MM.1S (cell line): Measurements from ENCODE around the gene ADAP1.

ENCODE experiments used
- DNase-seq: peaks from one replicate; pipeline ENCODE4 v3.0.0-alpha.2; 2015
- H2AFZ ChIP-seq: fragments of 300-600 bp; sonication (generic); 2 replicates; pipeline ENCODE4 v1.6.0; 2016; ENCODE audit warnings: antibody characterized with exemption, low read length
- H3F3A ChIP-seq: fragments of 300-600 bp; sonication (generic); 2 replicates; pipeline ENCODE4 v1.6.1; 2016; ENCODE audit warnings: mild to moderate bottlenecking, antibody characterized with exemption, low read length, moderate library complexity, mixed read lengths; ENCODE audit not compliant: insufficient read depth
- H3K27ac ChIP-seq: fragments of 300-600 bp; sonication (generic); 2 replicates; pipeline ENCODE4 v1.5.1; 2016; ENCODE audit warnings: mild to moderate bottlenecking, low read length
- H3K27me3 ChIP-seq: fragments of 300-600 bp; sonication (generic); replicated peaks from 2 replicates; pipeline ENCODE4 v1.6.0; 2016; ENCODE audit warnings: low read length; ENCODE audit not compliant: insufficient read depth
- H3K36me3 ChIP-seq: fragments of 300-600 bp; sonication (generic); replicated peaks from 2 replicates; pipeline ENCODE4 v1.6.1; 2016; ENCODE audit warnings: mild to moderate bottlenecking, low read length, mixed read lengths; ENCODE audit not compliant: insufficient read depth
- H3K4me1 ChIP-seq: fragments of 300-600 bp; sonication (generic); 2 replicates; pipeline ENCODE4 v1.6.1; 2016; ENCODE audit warnings: low read length, mixed read lengths
- H3K4me2 ChIP-seq: fragments of 300-600 bp; sonication (generic); 2 replicates; pipeline ENCODE4 v1.6.0; 2016; ENCODE audit warnings: low read depth, low read length
- H3K4me3 ChIP-seq: fragments of 300-600 bp; sonication (generic); 2 replicates; pipeline ENCODE4 v1.5.1; 2016; ENCODE audit warnings: low read length, mixed read lengths
- H3K79me2 ChIP-seq: fragments of 300-600 bp; sonication (generic); 2 replicates; pipeline ENCODE4 v1.6.1; 2016; ENCODE audit warnings: mixed run types, low read length, mixed read lengths
- H3K9ac ChIP-seq: fragments of 300-600 bp; sonication (generic); 2 replicates; pipeline ENCODE4 v1.6.1; 2016; ENCODE audit warnings: low read length, mixed read lengths
- H3K9me2 ChIP-seq: fragments of 300-600 bp; sonication (generic); replicated peaks from 2 replicates; pipeline ENCODE4 v1.6.1; 2016; ENCODE audit warnings: mild to moderate bottlenecking, low read length, mixed read lengths; ENCODE audit not compliant: insufficient read depth
- H3K9me3 ChIP-seq: fragments of 300-600 bp; sonication (generic); replicated peaks from 2 replicates; pipeline ENCODE4 v1.6.1; 2016; ENCODE audit warnings: mild to moderate bottlenecking, low read length, mixed read lengths; ENCODE audit not compliant: insufficient read depth
- H4K20me1 ChIP-seq: fragments of 300-600 bp; sonication (generic); 2 replicates; pipeline ENCODE4 v1.6.1; 2016; ENCODE audit warnings: mild to moderate bottlenecking, low read length, moderate library complexity, mixed read lengths; ENCODE audit not compliant: insufficient read depth
- EZH2 ChIP-seq: fragments of 300-600 bp; sonication (generic); optimal IDR thresholded peaks from 2 replicates; pipeline ENCODE3; 2017; ENCODE audit warnings: low read depth, mild to moderate bottlenecking, antibody characterized with exemption, low read length, mixed read lengths
- EZH2phosphoT487 ChIP-seq: fragments of 300-600 bp; sonication (generic); IDR thresholded peaks from 2 replicates; pipeline ENCODE4 v1.6.1; 2018; ENCODE audit warnings: antibody characterized with exemption, low read length
- TF ChIP-seq, protein P1 (sequence below): fragments of 300-600 bp; sonication (generic); IDR thresholded peaks from 2 replicates; pipeline ENCODE4 v1.5.1; 2016; ENCODE audit warnings: antibody characterized with exemption, low read length, mixed read lengths

The ADAP1 gene

DNA sequence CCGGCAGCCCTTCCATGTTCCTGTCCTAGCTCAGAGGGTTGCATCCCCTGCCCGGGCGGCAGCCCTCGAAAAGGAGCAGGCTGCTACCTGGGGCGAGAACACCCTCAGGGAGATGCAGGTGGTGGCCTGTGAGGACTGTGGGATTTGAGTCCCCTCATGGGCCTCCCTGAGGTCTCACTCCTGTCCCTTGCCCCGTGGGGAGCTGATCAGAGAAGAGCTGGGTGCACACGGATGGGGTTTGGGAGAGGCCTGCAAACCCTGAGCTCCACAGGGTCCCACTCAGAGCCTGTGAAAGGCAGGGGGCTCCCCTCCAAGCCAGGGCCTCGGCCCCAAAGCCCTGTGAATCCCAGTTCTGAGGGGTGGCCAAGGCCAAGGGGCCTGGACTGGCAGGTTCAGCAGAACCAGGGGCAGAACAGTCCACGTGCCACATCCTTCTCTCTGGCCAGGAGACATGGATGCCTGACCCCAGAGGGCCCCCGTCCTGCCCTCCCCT lies 28.1 kb upstream of the ADAP1 start:
- Histone ChIP-seq H3K9me3 (no peaks in the 10 kb centered on the region), H3K4me3 (no peak overlapping the region), H3K79me2 (no peaks in the 10 kb centered on the region), H3K36me3 (no peaks in the 10 kb centered on the region), H3K27ac (no peak overlapping the region), H3K4me1 (no peaks in the 10 kb centered on the region), H4K20me1 (no peaks in the 10 kb centered on the region), H3K27me3 (peaks cover 86% of the 10 kb centered on the region), H3F3A (no peaks in the 10 kb centered on the region), H3K9ac (no peak overlapping the region), H2AFZ (no peak overlapping the region), H3K4me2 (no peak overlapping the region), H3K9me2 (no peaks in the 10 kb centered on the region)
- no peak for DNase-seq
- TF ChIP-seq EZH2phosphoT487 (no peak), EZH2 (no peak)
- TF ChIP-seq, protein P1, sequence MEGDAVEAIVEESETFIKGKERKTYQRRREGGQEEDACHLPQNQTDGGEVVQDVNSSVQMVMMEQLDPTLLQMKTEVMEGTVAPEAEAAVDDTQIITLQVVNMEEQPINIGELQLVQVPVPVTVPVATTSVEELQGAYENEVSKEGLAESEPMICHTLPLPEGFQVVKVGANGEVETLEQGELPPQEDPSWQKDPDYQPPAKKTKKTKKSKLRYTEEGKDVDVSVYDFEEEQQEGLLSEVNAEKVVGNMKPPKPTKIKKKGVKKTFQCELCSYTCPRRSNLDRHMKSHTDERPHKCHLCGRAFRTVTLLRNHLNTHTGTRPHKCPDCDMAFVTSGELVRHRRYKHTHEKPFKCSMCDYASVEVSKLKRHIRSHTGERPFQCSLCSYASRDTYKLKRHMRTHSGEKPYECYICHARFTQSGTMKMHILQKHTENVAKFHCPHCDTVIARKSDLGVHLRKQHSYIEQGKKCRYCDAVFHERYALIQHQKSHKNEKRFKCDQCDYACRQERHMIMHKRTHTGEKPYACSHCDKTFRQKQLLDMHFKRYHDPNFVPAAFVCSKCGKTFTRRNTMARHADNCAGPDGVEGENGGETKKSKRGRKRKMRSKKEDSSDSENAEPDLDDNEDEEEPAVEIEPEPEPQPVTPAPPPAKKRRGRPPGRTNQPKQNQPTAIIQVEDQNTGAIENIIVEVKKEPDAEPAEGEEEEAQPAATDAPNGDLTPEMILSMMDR: no peak

DNA sequence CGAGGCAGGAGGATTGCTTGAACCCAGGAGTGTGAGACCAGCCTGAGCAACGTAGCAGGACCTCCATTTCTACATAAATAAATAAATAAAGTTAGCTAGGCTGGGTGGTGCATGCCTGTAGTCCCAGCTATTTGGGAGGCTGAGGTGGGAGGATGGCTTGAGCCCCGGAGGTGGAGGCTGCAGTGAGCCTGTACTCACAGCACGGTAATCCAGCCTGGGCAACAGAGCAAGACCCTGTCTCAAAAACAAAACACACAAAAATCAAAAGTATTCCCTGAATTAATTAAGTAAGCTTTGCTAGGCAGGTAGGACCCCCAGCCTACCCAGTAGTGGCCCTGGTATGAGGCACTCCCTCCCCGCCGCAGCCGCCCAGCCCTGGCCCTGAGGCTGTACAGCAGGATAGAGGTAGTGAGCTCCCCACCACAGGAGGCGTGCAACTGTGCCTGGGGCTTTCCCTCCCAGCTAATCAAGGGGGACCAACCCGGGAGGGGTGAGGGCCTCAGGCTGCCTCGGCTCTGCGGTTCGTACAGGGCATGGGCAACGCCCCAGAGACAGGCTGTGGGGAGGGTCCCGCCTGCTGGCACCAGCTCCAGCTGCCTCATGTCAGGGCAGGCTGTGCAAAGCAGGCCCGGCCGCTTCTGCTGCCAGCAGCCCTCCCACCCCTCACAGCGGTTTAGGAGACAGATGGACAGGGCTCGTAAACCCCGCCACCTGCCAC lies 27.5 kb upstream of the ADAP1 start:
- no peak overlapping the region for H3K4me3 ChIP-seq
- H3K27ac ChIP-seq: no peak overlapping the region
- H2AFZ ChIP-seq: no peak overlapping the region
- no peaks in the 10 kb centered on the region for H3K9me2 ChIP-seq
- no peaks in the 10 kb centered on the region for H4K20me1 ChIP-seq
- peaks cover 87% of the 10 kb centered on the region for H3K27me3 ChIP-seq
- H3K9me3 ChIP-seq: no peaks in the 10 kb centered on the region
- TF ChIP-seq EZH2phosphoT487 (no peak), EZH2 (no peak)
- TF ChIP-seq, protein P1: no peak
- DNase-seq: no peak
- no peak overlapping the region for H3K9ac ChIP-seq
- H3K4me1 ChIP-seq: no peaks in the 10 kb centered on the region
- no peaks in the 10 kb centered on the region for H3K36me3 ChIP-seq
- no peaks in the 10 kb centered on the region for H3K79me2 ChIP-seq
- no peaks in the 10 kb centered on the region for H3F3A ChIP-seq
- H3K4me2 ChIP-seq: no peak overlapping the region

DNA sequence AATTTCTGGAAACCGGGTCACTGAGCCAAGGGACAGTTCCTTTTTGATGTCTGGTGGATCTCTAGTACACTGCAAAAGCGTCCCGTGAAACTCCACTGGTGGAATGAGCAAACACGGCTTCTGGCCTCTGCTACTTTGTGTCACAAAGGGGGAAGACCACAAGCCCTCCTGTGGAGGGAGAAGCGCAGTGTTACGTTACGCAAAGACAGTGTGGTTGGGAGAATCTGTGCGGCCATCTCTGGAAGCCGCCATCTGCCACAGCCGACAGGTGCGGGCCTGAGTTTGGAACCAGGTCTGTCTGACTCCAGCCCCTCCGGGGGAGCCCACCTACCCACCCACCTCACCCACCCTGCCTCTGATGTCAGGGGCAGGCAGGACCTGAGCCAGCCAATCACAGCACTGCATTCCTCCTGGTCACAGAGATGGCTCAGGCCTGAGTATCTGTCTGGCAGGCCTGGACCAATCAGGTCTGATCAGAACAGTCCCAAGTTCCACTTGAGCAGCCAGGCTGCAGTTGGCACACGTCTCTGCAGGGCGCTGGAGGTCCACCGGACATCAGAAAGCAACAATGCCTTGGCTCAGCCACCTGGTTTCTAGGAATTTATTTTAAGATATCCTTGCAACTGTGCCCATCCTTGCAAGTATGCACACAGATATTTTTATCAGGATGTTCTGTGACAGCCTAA lies 25.5 kb upstream of the ADAP1 start:
- Histone ChIP-seq H3K27ac (no peak overlapping the region), H3K36me3 (no peaks in the 10 kb centered on the region), H3F3A (0 out of 2 replicates have a peak, but pooled peaks cover under 1% of the 10 kb centered on the region), H3K9me3 (no peaks in the 10 kb centered on the region), H3K4me2 (no peak overlapping the region), H3K9me2 (no peaks in the 10 kb centered on the region), H3K79me2 (peaks cover 3% of the 10 kb centered on the region), H3K9ac (no peak overlapping the region), H3K4me1 (no peaks in the 10 kb centered on the region), H3K27me3 (peaks cover 69% of the 10 kb centered on the region), H4K20me1 (no peaks in the 10 kb centered on the region), H3K4me3 (no peak overlapping the region), H2AFZ (no peak overlapping the region)
- TF ChIP-seq EZH2phosphoT487 (no peak), EZH2 (no peak)
- TF ChIP-seq, protein P1: no peak
- DNase-seq: no peak
